Immature natural killer cell (primary cell): ENCODE data around the gene NUB1. TPM values are rescaled to one million over a fixed set of nuclear protein-coding genes. Genes with fewer than 3 reads are reported as not detected.

Experiments used
- DNase-seq, 3 donors: peaks; one replicate each; pipeline ENCODE4 v3.0.0; 2022; ENCODE audit warnings: mixed read lengths in 1 of 3
- H3K27ac Mint-ChIP-seq, 6 donors: one replicate each; pipeline ENCODE4 v1.8.0; 2020; ENCODE audit warnings: mixed read lengths in 6 of 6, mild to moderate bottlenecking in 5 of 6, inconsistent platforms in 4 of 6, moderate library complexity in 3 of 6
- H3K27me3 Mint-ChIP-seq, 3 donors: one replicate each; pipeline ENCODE4 v1.8.0; 2020 to 2021; ENCODE audit warnings: low read depth in 3 of 3, mild to moderate bottlenecking in 3 of 3, mixed read lengths in 3 of 3, moderate library complexity in 3 of 3, inconsistent platforms in 1 of 3
- H3K36me3 Mint-ChIP-seq, 3 donors: one replicate each; pipeline ENCODE4 v1.8.0; 2020; ENCODE audit warnings: mixed read lengths in 3 of 3, inconsistent platforms in 2 of 3, mild to moderate bottlenecking in 2 of 3
- H3K4me1 Mint-ChIP-seq, 2 donors: one replicate each; pipeline ENCODE4 v1.8.0; 2020; ENCODE audit warnings: inconsistent platforms in 2 of 2, mild to moderate bottlenecking in 2 of 2, mixed read lengths in 2 of 2, moderate library complexity in 1 of 2
- H3K4me3 Mint-ChIP-seq, 5 donors: one replicate each; pipeline ENCODE4 v1.8.0; 2020; ENCODE audit warnings: mild to moderate bottlenecking in 5 of 5, mixed read lengths in 5 of 5, inconsistent platforms in 3 of 5, moderate library complexity in 3 of 5
- H3K9me3 Mint-ChIP-seq, 6 donors: one replicate each; pipeline ENCODE4 v1.8.0; 2020; ENCODE audit warnings: mild to moderate bottlenecking in 6 of 6, mixed read lengths in 6 of 6, inconsistent platforms in 4 of 6, moderate library complexity in 3 of 6
- polyA plus RNA-seq, 3 donors: library from polyadenylated mRNA; unstranded; fragments of 300-500 nt; fragmentation: Illumina TruSeq; gene quantifications; one replicate each; pipeline ENCODE4 v1.2.3, GENCODE V29; 2021

Gene NUB1
- polyA plus RNA-seq, 3 donors from 2014 or later, result 49.8 to 85.4 (median 77.4) TPM

GRCh38 chr7:151394076-151395035, 52.7 kb downstream of the NUB1 start:
- DNase-seq, result no peak
- peaks cover 0 to 2% (median 0%) of the 10 kb centered on the region in 6 donors for H3K9me3 Mint-ChIP-seq
- H3K36me3 Mint-ChIP-seq, result no peaks in the 10 kb centered on the region
- H3K27me3 Mint-ChIP-seq, result peaks cover 0 to 5% (median 2%) of the 10 kb centered on the region in 3 donors
- H3K4me3 Mint-ChIP-seq, result no peak overlapping the region
- H3K4me1 Mint-ChIP-seq, result peaks cover 0 to 1% of the 10 kb centered on the region in 2 donors
- no peak overlapping the region for H3K27ac Mint-ChIP-seq

GRCh38 chr7:151395036-151395367, 53.4 kb downstream of the NUB1 start:
- H3K4me3 Mint-ChIP-seq, result no peak overlapping the region
- peaks cover 0 to 1% of the 10 kb centered on the region in 2 donors for H3K4me1 Mint-ChIP-seq
- no peaks in the 10 kb centered on the region for H3K36me3 Mint-ChIP-seq
- H3K9me3 Mint-ChIP-seq, result peaks cover 0 to 2% (median 0%) of the 10 kb centered on the region in 6 donors
- peaks cover 0 to 5% (median 2%) of the 10 kb centered on the region in 3 donors for H3K27me3 Mint-ChIP-seq
- no peak overlapping the region for H3K27ac Mint-ChIP-seq
- no peak for DNase-seq

- DNase-seq, result no peak
- Mint-ChIP-seq H3K4me1 (peaks cover 0 to 1% of the 10 kb centered on the region in 2 donors), H3K27me3 (peaks cover 0 to 5% (median 0%) of the 10 kb centered on the region in 3 donors), H3K27ac (no peak overlapping the region), H3K36me3 (no peaks in the 10 kb centered on the region), H3K4me3 (no peak overlapping the region), H3K9me3 (peaks cover 0 to 2% (median 0%) of the 10 kb centered on the region in 6 donors)
These were observed 54.8 kb downstream of the NUB1 start for GRCh38 chr7:151396328-151396970.

DNA sequence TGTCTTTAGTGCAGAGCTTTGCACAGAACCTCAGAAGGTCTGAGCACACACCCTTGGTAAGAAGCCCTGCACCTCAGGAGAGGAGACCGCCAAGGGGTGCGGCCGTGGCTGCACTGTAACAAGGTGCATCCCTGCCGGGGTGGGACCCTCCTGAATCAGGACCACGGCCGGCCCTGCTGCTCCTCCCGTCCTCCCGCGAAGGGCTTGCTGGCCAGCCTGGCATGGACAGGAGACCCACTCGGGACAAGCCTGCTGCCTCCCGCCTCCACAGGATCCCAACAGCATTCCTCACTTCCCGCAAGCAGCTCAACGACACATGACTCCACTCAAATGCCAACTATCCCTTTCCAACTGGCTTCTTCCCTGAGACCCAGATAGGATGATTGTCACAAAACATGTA, 55.4 kb downstream of the NUB1 start:
- H3K27ac Mint-ChIP-seq, result no peak overlapping the region
- peaks cover 0 to 1% of the 10 kb centered on the region in 2 donors for H3K4me1 Mint-ChIP-seq
- H3K4me3 Mint-ChIP-seq, result no peak overlapping the region
- H3K9me3 Mint-ChIP-seq, result peaks cover 0 to 2% (median 0%) of the 10 kb centered on the region in 6 donors
- no peak for DNase-seq
- peaks cover 0 to 5% (median 0%) of the 10 kb centered on the region in 3 donors for H3K27me3 Mint-ChIP-seq
- no peaks in the 10 kb centered on the region for H3K36me3 Mint-ChIP-seq

DNA sequence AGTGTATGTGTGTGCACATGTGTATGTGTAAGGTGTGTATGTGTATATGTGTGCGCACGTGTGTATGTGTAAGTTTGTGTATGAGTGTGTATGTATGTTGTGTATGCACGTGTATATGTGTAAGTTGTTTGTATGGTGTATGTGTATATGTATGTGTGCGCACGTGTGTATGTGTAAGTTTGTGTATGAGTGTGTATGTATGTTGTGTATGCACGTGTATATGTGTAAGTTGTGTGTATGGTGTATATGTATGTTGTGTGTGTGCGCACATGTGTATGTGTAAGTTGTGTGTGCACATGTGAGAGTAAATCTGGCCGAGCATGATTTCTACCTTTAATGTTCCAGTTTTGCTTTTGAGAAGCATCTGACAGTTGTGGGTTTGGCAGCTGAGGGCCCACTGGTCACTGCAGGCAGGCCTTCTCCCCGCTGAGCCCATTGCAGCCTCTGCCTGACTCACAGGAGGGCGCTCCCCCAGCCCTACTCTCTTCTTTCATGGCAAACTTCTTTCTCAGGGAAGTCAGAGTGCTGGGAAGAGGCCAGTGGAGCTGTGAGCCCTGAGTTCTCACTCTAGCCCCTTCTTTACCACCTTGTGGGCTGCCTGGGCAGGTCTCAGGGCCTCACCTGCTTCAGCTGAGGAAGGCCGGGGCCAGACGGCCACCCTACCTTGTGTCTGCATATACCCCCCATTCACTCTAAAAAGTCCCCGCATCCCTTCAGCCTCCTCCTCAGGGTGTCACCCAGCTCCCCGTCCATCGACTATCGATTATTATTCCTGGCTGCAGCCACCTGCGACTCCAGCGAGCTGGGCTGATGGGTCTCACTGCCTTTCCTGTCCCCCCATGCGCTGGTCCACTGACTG, 57.1 kb downstream of the NUB1 start:
- DNase-seq, result no peak
- Mint-ChIP-seq H3K4me3 (no peak overlapping the region), H3K36me3 (no peaks in the 10 kb centered on the region), H3K27ac (no peak overlapping the region), H3K27me3 (peaks cover 0 to 2% (median 0%) of the 10 kb centered on the region in 3 donors), H3K9me3 (no peaks in the 10 kb centered on the region), H3K4me1 (peaks cover 0 to 1% of the 10 kb centered on the region in 2 donors)

DNA sequence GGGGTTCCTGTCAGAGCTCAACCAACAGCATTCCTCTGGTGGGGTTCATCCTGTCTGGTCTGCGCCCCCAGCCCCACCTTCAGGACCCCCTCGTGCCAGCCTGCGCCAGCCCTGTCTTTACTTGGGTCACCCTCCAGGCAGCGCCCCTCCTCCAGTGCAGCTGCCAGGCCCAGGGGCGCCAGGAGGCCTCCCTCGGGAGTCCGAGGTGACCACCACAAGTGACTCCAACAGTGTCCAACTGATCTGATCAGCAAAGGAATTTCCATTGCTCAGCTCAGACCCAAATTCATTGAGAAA, 57.6 kb downstream of the NUB1 start:
- peaks cover 0 to 1% of the 10 kb centered on the region in 2 donors for H3K4me1 Mint-ChIP-seq

GRCh38 chr7:151399906-151400305, 58.3 kb downstream of the NUB1 start:
- no peak overlapping the region for H3K27ac Mint-ChIP-seq
- H3K36me3 Mint-ChIP-seq, result no peaks in the 10 kb centered on the region
- no peak for DNase-seq
- H3K9me3 Mint-ChIP-seq, result no peaks in the 10 kb centered on the region
- H3K27me3 Mint-ChIP-seq, result no peaks in the 10 kb centered on the region
- no peak overlapping the region for H3K4me3 Mint-ChIP-seq
- peaks cover 0 to 1% of the 10 kb centered on the region in 2 donors for H3K4me1 Mint-ChIP-seq

More for the DNA sequence above, 57.6 kb downstream of the NUB1 start:
- Mint-ChIP-seq H3K36me3 (no peaks in the 10 kb centered on the region), H3K27me3 (no peaks in the 10 kb centered on the region), H3K27ac (no peak overlapping the region), H3K4me3 (no peak overlapping the region), H3K9me3 (no peaks in the 10 kb centered on the region)
- no peak for DNase-seq

DNA sequence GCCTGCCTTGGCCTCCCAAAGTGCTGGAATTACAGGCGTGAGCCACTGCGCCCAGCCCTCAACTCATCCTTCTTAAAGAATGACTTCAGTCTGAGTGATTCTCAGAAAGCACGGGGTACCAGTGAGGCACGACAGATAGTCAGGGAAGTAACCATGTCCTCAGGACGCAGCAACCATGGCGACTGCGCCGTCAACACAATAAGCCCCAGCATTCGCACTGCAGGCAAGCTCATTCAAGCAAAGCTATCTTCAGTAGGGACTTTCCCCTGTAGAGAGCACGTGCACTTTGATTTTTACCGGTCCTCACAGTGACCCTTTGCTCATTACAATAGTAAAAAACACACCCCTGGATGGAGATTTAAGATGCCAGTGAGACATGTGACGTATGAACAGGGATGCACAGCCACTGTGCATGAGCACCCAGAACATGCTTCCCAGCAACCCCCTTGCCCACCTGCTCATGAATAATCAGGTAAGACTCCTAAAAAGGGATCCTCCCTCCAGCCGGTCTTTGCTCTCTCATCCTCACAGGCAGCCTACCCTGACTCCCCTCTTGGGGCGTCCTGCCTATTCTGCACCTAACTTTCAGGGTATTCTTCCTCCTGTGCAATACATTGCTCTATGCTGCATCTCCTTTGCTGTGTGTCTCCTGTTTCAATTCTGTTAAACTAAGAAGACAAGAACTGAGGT, 59.2 kb downstream of the NUB1 start:
- no peak overlapping the region for H3K4me3 Mint-ChIP-seq
- peaks cover 0 to 1% of the 10 kb centered on the region in 2 donors for H3K4me1 Mint-ChIP-seq
- peaks cover 0 to 1% (median 0%) of the 10 kb centered on the region in 3 donors for H3K27me3 Mint-ChIP-seq
- H3K36me3 Mint-ChIP-seq, result no peaks in the 10 kb centered on the region
- H3K27ac Mint-ChIP-seq, result no peak overlapping the region
- H3K9me3 Mint-ChIP-seq, result no peaks in the 10 kb centered on the region
- no peak for DNase-seq

GRCh38 chr7:151402029-151402835, 60.6 kb downstream of the NUB1 start:
- H3K4me3 Mint-ChIP-seq, result no peak overlapping the region
- H3K27me3 Mint-ChIP-seq, result peaks cover 0 to 5% (median 0%) of the 10 kb centered on the region in 3 donors
- no peaks in the 10 kb centered on the region for H3K9me3 Mint-ChIP-seq
- no peak for DNase-seq
- H3K36me3 Mint-ChIP-seq, result no peaks in the 10 kb centered on the region
- no peak overlapping the region for H3K27ac Mint-ChIP-seq
- no peaks in the 10 kb centered on the region for H3K4me1 Mint-ChIP-seq

- H3K27ac Mint-ChIP-seq, result no peak overlapping the region
- DNase-seq, result no peak
- peaks cover 0 to 8% (median 1%) of the 10 kb centered on the region in 3 donors for H3K27me3 Mint-ChIP-seq
- H3K36me3 Mint-ChIP-seq, result no peaks in the 10 kb centered on the region
- peaks cover 4 to 5% of the 10 kb centered on the region in 2 donors for H3K4me1 Mint-ChIP-seq
- no peaks in the 10 kb centered on the region for H3K9me3 Mint-ChIP-seq
- no peak overlapping the region for H3K4me3 Mint-ChIP-seq
These were observed 62.2 kb downstream of the NUB1 start for GRCh38 chr7:151403764-151404163.

DNA sequence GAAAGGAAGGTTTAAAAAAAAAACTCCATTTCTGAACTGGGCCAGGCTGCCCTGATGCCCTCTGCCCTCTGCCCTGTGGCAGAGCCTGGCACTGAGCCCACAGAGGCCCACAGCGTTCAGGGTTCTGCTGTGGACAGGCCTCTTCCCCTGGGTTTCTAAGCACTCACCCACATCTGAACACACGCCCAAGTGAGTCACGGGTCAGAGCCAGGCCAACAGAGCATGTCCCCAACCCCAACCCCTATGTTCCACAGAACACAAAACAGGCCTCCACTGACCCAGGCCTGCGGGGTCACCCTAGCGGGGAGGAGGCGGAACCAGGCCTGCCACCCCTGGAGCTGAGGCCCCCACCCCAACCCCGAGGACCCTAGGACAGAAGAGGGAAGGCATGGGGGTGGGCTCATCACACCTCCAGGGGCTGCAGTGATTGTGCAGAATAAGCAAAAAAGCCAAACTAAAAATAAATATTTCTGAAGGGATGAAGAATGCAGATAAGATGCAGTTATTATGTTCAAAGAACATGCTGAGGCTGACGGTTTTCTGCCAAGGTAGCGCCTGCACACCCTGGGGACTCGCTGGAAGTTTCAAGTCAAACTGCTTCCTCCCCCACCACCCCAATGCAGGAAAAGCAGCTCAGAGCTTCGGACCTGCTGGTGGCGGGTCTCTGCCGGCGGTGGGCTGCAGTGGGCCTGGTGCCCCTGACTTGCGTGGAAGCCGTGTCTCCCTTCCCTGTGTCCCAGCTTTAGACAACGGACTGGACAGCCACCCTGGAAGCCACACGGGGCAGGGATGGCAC, 62.8 kb downstream of the NUB1 start:
- H3K9me3 Mint-ChIP-seq, result no peaks in the 10 kb centered on the region
- H3K4me3 Mint-ChIP-seq, result no peak overlapping the region
- peaks cover 7 to 9% of the 10 kb centered on the region in 2 donors for H3K4me1 Mint-ChIP-seq
- H3K27me3 Mint-ChIP-seq, result peaks cover 0 to 12% (median 1%) of the 10 kb centered on the region in 3 donors
- DNase-seq, result no peak
- H3K36me3 Mint-ChIP-seq, result no peaks in the 10 kb centered on the region
- H3K27ac Mint-ChIP-seq, result no peak overlapping the region

DNA sequence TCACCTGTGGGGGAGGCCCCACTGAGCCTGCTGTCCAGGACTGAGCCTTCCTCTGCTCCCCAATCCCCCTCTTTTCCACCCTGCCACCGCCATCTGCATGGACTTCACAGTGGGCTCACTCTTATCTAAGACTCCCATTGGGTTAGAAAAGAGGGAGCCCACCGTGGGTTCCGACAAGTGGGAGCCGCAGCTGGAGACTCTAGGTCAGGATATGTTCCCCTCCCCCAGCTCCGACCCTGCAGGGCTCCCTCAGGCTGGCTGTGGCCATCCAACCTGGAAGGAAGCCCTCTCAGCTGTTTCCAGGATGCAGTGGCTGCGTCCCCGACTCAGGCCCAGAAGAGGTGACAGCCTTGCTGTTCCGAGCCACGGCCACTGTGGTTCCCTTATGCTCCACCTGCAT, 63.4 kb downstream of the NUB1 start:
- H3K27ac Mint-ChIP-seq, result no peak overlapping the region
- peaks cover 0 to 12% (median 1%) of the 10 kb centered on the region in 3 donors for H3K27me3 Mint-ChIP-seq
- H3K9me3 Mint-ChIP-seq, result no peaks in the 10 kb centered on the region
- no peak for DNase-seq
- no peak overlapping the region for H3K4me3 Mint-ChIP-seq
- peaks cover 7 to 9% of the 10 kb centered on the region in 2 donors for H3K4me1 Mint-ChIP-seq
- H3K36me3 Mint-ChIP-seq, result no peaks in the 10 kb centered on the region
